ENCODE results near the gene ACSS3.

DNA sequence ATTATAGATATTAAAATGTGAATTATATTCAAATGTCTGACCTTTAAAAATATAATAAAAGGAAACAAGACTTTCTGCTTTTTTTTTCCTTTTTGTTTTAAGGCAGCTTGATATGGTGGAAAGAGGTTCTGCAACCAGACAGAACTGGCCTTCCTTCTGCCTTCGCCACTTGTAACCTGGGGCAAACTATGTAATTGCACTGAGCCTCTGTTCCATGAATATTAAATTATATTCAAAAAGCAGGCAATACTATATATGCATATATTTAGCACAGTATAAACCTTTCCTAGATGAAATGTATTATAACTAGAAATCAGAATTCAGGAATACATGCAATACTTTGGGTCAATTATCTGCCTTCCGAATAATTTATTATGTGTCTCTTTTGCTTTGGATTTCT, 59.9 kb downstream of the ACSS3 start:
- TF ChIP-seq, protein P1, sequence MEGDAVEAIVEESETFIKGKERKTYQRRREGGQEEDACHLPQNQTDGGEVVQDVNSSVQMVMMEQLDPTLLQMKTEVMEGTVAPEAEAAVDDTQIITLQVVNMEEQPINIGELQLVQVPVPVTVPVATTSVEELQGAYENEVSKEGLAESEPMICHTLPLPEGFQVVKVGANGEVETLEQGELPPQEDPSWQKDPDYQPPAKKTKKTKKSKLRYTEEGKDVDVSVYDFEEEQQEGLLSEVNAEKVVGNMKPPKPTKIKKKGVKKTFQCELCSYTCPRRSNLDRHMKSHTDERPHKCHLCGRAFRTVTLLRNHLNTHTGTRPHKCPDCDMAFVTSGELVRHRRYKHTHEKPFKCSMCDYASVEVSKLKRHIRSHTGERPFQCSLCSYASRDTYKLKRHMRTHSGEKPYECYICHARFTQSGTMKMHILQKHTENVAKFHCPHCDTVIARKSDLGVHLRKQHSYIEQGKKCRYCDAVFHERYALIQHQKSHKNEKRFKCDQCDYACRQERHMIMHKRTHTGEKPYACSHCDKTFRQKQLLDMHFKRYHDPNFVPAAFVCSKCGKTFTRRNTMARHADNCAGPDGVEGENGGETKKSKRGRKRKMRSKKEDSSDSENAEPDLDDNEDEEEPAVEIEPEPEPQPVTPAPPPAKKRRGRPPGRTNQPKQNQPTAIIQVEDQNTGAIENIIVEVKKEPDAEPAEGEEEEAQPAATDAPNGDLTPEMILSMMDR (IDR thresholded peaks at IDR 0.05; ENCODE audit: low read depth, low read length, missing input control), result no peak
- TF ChIP-seq GABPA (IDR thresholded peaks at IDR 0.05 in 1 of 2, conservative IDR thresholded peaks at IDR 0.05 in 1 of 2), result no peak
- TF ChIP-seq TAF1 (conservative IDR thresholded peaks at IDR 0.05), result no peak
- no peak for TF ChIP-seq YY1 (IDR thresholded peaks at IDR 0.05)
- no peak for TF ChIP-seq ZBTB33 (IDR thresholded peaks at IDR 0.05)

Data from liver (tissue), 3 donors.